GM21717 (cell line): ENCODE data around the gene MYL3.

Experiments used
- ATAC-seq: cut with Tn5 transposase; IDR thresholded peaks from one replicate; pipeline ENCODE4 v1.9.1; 2021; ENCODE audit warnings: mild to moderate bottlenecking, moderate library complexity; ENCODE audit not compliant: unreplicated experiment

The MYL3 gene

DNA sequence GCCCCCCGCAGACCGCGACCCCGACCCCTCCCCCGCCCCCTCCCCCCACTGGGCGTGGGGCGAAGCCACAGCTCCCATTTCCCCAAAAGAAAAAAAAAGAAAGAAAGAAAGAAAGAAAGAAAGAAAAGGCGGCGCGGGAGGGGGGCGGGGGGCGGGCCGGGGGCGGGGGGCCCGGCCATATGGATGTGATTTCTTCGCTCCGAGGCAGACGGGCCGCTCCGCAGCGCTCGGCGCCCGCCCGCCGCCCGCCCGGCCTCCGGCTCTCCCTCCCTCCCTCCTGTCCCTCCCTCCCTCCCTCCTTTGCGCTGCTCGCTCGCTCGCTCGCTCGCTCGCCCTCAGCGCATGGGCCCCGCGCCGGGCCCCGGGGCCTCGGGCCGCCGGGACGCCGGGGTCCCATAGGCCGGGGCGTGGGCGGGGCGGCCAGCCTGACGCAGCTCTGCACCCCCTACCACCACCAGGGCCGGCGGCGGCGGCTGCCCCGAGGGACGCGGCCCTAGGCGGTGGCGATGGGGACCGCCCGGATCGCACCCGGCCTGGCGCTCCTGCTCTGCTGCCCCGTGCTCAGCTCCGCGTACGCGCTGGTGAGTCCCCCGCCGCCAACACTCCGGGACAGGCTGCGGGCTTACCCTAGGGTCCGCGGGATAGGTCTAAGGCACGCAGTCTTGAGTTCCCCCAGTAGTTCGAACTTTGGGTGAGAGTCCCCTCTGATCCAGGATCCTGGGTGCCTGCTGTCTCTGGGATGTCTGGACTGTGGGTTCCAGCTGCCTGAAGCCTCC, 20.0 kb upstream of the MYL3 start:
- ATAC-seq = no peak

DNA sequence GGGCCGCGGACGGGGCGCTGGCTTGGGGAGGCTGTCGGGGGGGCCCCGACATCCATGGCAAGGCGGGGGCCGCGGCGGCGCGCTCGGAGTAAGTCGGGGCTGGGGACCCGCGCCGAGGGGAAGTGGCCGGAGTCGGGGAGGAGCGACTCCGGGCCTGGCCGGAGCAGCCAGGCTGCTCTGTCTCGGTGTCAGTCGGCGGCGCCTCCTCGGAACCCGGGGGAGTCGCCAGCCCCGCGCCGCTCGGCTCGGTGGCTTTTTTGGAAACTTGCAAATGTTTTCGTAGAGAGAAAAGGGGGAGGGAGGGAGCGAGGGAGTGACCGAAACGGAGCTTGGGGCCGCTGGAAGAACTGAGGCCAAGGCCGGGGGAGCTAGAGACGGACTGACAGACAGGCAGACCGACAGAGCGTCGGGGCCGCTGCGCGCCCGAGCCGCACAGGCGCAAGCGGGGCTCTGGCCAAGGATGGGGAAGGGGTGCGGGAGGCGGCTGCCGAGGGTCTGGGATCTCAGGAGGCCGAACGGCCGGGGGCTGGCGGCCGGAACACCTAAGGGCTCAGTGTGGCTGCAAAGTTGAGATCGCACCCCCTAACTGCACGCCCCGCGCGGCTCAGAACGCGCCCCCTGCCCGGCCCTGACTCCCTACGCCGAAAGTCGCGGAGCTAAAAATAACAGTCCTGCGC, 19.3 kb upstream of the MYL3 start:
- no peak for ATAC-seq

DNA sequence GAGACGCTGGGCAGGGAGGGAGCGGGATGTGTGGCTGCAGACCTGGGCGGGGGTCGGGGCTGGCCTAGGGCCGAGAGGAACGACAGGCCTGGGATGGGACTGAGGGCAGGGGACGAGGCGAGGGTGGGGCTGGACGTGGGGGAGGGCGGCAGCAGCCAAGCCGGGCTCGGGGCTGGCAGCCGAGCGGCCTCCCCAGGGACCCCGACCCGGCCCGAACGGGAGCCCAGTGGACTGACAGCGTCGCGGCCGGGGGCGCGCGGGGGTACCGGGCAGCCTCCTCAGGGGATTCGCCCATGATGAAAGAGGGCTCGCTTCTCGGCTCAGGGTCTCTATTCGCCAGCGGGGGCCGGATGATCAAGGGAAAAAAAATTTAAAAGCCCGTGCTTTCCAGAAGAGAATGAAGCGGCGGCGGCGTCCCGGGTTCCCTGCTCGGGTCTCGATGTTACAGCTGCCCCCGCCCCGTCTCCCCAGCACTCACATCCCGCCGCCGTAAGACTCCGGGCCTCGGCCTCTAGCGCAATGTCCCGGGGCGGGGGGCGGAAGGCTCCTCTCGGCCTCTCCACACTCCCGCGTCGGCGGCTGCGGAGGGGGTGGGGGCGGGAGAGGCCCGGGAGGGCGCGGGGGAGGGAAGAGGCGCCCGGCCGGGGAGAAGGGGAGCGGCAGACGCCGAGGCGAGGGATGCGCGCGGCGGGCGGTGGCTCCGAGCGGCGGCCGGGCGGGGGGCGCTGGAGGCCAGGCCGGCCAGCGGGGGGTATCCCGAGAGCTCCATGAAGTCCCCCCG, 18.5 kb upstream of the MYL3 start:
- no peak for ATAC-seq

DNA sequence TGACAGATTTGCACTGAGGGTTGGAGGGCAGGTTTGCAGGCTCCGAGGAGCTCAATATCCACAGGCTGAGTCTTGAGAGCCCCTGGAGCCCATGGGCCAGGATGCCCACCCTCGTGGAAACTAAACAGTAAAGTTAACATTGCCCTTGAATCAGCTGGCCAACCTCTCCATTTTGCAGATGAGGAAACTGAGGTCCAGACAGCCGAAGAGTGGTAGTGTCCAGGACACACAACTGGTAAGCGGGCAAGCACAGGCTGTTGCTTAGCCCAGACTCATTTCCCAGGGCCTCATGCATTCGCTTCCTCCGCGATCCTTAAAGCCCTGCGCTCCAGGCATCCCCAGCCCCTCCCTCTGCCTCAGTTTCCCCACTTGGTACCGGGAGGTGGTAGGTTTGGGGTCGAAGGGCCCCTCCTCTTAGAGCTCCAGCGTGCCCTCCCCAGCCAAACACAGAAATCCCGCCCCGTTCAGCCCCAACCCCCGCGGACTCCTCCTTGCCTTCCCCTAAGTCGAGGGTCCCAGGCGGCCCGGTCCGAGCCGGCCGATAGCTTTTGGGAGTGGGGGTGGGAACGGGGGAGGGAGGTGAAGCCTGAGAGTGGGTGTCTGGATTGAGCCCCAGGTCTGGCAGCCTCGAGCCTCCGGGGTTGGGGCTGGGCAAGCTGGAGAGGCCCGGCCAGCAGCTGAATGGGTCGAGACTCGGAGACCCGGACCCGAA, 17.8 kb upstream of the MYL3 start:
- ATAC-seq = no peak

DNA sequence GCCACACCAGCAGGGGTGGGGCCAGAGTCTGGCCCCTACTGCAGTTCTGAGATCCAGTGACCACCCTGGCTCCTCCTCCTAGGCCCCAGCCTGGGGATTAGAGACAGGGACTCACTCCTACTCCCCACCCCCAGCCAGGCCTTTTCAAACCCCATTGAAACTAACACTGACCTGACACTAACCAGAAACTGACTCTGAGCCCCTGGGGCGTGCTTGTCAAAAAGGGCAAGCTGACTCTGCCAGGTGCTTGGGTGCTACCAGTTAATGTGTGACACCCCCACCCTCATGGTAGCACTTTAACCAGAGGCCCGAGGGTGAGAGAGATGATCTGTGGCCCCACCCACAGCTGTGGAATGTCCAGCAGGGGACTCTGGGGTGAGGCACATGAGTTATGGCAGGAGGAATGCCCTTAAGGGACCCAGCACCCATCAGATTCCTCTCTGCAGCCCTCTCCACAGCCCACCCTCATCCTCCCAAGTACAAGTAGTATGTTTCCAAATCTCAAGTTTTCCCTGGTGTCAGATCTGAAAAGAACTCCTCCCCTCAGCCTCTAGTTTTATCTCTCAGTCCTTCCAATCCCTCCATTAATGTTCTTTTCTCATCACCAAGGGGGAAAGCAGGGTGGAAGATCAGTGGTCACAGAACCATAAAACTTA, 15.7 kb upstream of the MYL3 start:
- ATAC-seq = no peak

DNA sequence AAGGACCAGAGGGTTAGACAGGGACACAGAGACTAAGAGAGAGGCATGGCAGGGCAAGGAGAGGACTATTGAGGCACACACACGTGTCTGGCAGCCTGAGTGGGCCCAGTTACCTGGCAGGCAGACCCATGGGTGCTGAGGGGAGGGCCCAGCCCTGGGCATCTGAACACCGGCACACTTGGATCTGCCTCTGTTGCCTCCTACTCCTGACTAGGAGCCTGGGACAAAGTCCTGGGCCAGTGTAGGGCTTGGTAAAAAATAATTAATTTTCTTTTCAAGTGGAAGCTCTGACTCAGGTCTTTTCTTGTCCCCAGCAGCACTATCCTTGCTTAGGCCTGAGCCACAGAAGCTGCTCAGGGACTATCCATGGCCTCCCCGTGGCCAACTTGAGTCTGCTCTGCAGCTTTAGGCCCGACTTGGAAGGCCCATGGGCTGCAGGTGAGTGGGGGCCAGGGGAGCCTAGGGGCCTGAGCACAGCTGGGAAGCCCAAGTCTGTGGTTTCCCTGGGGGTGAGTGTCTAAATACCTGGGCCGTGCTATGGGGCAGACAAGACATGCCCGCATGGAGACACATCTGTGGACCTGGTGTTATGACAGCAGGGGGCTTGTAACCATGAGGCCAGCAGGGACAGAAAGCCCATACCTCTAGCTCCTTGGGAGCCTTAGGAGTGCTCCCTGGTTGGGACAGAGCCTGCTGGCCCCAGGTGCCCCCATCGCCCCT, 14.3 kb upstream of the MYL3 start, which contains the start of gene PTH1R:
PTH1R (plus strand) TSS at position 316 of the 720 bp plus-strand sequence. CDS start 5,839 bp downstream, outside the sequence.
- ATAC-seq = no peak

DNA sequence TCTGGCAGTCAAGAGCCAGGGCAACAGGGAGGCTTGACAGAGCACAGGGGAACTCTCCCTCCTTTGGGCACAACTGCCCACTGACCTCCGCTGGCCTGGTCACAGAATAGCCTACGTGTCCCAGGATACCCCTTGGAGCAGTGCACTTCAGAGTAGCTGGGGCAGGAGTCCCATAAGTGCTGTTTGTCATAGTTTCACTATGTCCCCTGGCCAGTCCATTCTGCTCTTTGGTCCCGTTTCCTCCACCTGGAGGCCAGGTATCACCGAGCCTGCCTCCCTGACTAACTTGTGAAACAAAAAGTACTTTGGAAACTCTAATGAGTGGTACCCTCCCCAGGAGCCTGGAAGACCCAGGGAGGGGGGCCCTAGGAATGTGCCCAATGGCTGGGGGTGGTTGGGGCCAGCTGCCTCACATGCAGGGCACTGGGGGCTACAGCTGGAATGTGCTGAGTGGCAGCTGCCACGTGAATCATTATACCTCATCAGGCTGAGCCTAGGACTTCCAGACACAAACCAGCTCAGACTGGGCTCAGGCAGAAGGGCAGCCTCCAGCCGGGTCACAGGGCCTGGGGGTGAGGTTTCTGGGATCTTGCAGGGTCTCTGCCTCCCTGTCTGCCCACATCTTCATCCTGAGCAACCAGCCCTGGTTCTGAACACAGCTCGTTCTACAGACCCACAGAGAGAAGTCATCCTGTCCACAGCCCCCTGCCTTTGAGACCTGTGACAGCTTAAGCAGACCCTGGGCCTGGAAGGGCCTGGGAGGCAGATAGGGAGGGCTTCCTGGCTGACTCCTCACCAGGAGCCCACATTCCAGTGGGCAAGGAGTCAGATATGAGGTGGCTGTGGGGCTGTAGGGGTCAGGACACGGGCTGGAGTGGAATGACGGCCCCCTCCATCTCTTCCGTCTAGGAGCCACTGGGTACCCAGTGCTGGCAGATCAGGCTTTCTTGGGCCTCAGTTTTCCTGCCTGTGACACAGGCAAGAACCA, 13.4 kb upstream of the MYL3 start:
- ATAC-seq = no peak

DNA sequence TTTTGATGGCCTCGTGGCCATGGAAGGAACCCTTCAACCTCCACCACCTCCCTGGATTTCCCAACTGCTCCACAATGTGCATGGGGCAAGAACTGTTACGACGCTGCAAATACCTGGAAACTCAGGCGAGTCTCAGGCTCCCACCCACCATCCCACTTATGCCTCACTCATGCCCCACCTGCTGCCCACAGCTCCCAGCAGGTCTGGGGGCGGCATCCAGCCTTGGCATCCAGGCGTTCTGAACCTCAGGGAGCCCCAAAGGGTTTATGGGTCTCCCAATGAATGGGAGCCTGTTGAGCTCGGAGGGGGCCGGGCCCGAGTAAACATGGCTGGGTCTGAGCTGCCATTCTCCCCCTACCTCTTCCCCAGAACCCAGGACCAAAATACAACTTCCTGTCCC, 12.3 kb upstream of the MYL3 start:
- ATAC-seq = no peak

DNA sequence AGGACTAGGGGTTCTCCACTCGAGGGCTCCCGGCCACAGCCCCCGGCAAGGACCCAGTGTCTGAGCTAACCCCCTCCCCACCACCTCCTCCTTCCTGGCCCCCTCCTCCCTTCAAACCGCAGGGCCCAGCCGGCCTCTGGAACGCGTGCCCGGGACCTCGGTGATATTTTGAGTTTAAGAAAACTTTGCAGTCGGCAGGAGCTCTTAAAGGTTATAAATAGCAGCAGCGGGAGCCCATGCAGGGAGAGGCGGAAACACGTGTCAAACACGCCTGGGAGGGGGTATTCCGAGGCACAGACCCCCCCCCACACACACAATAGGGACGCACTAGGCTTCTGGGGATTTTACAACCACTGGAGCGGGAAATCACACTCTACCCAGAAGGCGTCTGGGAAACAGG, 11.2 kb upstream of the MYL3 start:
- no peak for ATAC-seq

DNA sequence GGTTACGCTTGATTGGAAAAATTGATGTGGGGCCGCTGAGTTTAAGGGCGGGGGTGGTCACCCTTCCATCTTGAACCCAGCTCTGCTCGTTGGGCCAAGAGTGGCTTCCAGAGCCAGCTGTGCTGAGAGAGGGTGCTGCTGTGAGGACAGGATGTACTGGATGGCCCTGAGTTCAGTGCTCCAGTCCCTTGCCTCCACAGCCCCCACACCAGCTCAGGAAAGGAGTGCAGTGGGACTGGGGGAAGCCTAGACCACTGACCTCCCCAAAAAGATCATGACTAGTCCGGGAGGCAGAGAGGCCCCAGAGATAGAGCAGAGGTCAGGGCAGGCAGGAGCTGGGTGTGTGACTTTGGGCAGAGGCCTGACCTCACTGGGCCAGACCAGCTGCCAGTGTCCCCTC, 10.3 kb upstream of the MYL3 start:
- ATAC-seq = no peak

DNA sequence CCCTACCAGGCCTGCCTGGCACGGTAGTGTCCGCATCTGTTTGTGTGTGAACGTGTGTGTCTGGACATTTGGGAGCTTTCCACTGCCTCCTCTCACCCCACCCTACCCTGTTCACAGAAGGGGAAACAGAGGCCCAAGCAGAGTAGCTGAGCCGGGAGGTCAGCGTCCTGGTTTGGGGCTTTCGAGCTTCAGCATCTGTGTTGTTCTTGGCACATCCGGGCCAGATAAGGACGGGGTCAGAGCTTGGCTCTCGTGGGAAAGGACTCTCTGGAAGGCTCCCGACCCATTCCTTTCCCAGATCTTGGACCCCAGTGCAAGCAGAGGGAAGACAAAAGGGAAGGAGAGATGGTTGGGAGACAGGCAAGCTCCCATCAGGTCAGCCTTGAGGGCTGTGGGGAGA, 8.0 kb upstream of the MYL3 start:
- no peak for ATAC-seq

DNA sequence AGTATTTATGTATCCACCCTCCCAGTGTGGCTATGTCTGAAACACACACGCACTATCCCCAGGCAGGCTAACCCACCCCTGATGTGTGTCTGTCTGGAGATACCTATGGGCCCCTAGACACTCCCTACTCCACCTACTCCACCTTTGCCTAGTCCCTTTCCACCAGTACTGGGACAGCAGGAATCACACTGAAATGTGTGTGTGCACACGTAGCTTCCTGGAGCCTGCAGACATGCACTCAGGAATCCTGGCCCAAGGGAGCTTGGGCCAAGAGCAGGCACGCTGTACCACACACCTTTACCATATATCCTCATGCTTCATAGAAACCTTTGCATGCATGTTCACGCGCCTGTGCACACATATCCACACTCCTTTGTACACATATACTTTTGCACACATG, 7.4 kb upstream of the MYL3 start:
- no peak for ATAC-seq

DNA sequence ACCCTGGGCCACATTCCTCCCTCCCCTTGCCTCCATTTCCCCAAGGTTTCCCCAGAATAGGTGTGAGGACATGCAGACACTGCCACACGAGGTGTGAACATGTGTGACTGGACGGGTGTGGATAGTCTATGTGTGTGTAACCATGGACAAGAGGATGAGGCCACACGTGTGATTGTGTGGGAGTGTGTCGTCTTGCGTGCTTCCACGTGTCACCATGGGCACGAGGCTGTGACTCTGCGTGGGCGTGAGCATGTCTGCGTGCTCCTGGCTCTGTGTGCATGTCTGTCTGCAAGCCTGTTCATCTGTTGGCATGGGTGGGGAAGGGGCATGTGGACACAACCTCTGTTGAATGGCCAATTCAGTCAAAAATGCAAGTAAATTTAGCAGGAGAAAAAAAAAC, 6.2 kb upstream of the MYL3 start:
- no peak for ATAC-seq

DNA sequence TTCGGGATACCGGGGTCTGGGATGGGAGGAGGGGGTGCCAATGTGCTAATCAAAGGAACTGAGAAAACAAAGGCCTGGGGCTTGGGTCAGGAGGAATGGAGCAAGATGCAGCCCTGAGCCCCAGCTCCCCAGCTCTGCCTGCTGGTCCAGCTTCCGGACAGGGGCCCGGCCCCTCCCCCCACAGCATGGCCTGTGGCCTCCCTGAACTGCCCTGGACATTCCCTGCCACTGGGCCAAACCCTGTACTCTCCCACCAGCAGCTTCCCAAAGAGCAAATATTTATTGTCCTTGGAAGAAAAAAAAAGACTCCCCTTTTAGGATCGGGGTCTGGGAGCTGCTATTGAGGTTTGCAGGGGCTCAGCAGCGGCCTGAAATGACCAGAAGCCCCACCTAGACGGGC, 5.7 kb upstream of the MYL3 start:
- ATAC-seq = no peak

DNA sequence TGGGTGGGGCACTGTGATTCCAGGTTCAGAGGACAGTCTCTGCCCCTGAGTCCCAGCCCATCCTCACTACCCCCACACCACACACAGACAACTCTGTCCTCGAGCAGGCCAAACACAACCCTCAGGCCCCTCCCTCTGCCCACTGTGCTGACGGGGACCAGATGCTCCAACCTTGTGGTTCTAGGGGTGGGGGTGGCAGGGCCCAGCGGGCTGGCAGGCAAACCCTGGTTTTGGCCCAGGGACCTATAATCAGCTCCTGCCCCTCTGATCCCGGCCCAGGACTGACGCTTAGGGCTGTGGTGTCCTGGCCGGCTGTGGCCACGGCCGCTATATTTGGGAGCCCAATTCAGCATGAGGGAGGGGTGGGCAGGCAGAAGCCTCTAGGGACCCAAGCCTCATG, 5.0 kb upstream of the MYL3 start:
- ATAC-seq = no peak

DNA sequence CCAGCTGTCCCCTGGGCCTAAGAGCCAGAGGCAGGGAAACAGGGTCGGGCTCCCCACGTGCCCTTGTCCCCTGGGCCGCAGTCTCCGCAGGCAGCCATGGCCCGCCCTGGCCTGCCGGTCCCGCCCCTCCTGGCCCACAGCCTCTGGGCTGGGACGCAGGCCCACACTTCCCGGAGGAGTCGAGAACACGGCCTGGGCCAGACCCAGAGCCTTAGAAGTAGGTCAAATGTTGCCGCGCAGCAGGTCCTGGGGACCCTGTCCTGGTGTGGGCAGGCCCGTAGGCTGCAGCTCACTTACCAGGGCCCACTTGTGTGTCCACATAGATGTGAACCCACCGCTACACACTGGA, 4.3 kb upstream of the MYL3 start:
- no peak for ATAC-seq

DNA sequence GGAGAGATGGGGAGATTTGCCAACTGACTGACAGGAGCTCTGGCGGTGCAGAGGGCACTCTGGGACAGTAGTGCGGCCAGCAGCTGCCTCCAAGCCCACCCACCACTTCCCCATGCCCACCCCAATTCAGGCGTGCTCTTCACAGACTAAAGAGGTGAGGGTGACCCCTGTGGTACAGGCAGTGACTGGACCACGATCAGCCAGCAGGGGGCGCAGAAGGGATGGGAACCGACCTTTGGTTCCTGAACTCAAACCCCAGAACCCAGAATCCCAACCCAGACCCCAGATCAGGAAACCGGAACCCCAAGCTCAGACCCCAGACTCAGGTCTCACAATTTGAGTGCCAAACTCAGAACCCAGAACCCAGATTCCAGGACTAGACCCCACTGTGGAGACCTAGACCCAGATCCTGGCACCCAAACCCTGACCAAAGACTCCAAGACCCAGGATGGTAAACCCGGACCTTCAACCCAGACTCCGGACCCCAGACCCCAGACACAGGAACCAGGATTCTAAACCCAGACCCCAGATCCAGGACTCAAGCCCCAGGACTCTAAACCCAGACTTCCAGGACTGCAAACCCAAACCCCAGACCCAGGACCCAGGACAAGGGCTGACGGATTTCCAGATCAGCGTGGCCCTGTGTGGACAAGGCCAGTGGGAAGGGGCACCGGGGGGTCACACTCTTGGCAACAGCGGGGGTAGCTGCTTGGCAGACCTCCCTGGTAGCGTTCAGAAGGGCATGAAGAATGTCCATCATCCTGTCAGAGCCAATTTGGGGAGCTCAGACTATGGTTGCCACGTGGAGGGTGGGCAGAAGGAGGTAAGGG, 3.7 kb upstream of the MYL3 start:
- ATAC-seq = no peak

DNA sequence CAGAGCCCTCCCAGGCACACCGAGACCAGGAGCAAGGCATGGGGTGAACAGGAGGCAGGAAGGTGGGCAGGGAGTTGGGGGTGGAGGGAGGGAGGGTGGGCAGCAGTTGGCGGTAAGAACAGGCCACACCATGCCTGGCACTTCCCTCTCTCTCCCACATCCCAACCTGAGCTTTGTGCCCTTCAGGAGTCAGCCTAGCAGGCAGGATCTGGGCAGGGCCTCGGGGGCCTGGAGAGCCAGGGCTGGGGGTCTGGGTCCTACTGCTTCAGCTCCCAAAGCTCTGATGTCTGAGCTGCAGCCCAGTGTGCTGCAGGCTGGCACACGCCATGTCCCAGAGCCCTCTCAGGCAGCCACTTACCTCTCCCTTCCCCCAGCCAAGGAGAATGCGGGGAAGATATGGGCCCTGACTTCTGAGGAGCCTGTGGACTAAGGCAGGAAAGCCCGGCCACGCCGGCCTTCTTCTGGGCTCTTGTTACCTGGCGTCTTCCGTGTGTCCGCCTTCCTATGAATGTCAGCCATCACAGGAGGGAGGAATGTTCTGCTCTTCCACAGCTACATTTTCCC, 2.9 kb upstream of the MYL3 start:
- ATAC-seq = no peak
